ENCODE results near the gene KCNN1.

KCNN1 gene

GRCh38 chr19:17968362-17968761, 1.5 kb downstream of the KCNN1 start (continued):
- TF ChIP-seq TSHZ2 (CRISPR knock-in tag; IDR thresholded peaks at IDR 0.05), result no peak
- no peak for TF ChIP-seq ISL1 (CRISPR knock-in tag; IDR thresholded peaks at IDR 0.05)
- TF ChIP-seq TCF4 (CRISPR knock-in tag; IDR thresholded peaks at IDR 0.05; ENCODE audit: borderline replicate concordance), result no peak
- no peak for TF ChIP-seq ARNTL (CRISPR knock-in tag; IDR thresholded peaks at IDR 0.05; ENCODE audit: borderline replicate concordance, low read depth)
- no peak for TF ChIP-seq ESRRG (CRISPR knock-in tag; IDR thresholded peaks at IDR 0.05)
- TF ChIP-seq POU6F1 (CRISPR knock-in tag; IDR thresholded peaks at IDR 0.05; ENCODE audit: borderline replicate concordance, low read depth), result no peak
- no peak for TF ChIP-seq ZFP3 (CRISPR knock-in tag; IDR thresholded peaks at IDR 0.05)

GRCh38 chr19:17969096-17969792, 2.3 kb downstream of the KCNN1 start:
- no peak for TF ChIP-seq ZNF565 (CRISPR knock-in tag; conservative IDR thresholded peaks at IDR 0.05; ENCODE audit: low read depth)
- no peak for TF ChIP-seq BACH2 (CRISPR knock-in tag; IDR thresholded peaks at IDR 0.05; ENCODE audit: borderline replicate concordance)
- no peak for TF ChIP-seq GLIS3 (CRISPR knock-in tag; IDR thresholded peaks at IDR 0.05)
- no peak for TF ChIP-seq CSRNP3 (CRISPR knock-in tag; IDR thresholded peaks at IDR 0.05)
- TF ChIP-seq ZFP30 (CRISPR knock-in tag; IDR thresholded peaks at IDR 0.05), result no peak
- no peak for TF ChIP-seq TCF4 (CRISPR knock-in tag; IDR thresholded peaks at IDR 0.05; ENCODE audit: borderline replicate concordance)
- no peak for TF ChIP-seq OSR1 (CRISPR knock-in tag; IDR thresholded peaks at IDR 0.05)
- no peak for TF ChIP-seq SNAI2 (CRISPR knock-in tag; IDR thresholded peaks at IDR 0.05)
- no peak for TF ChIP-seq ARNTL (CRISPR knock-in tag; IDR thresholded peaks at IDR 0.05; ENCODE audit: borderline replicate concordance, low read depth)
- no peak for TF ChIP-seq TOX (CRISPR knock-in tag; IDR thresholded peaks at IDR 0.05; ENCODE audit: borderline replicate concordance)
- no peak for TF ChIP-seq CSDC2 (CRISPR knock-in tag; IDR thresholded peaks at IDR 0.05)
- no peak for TF ChIP-seq PATZ1 (CRISPR knock-in tag; IDR thresholded peaks at IDR 0.05; ENCODE audit: borderline replicate concordance)
- no peak for ATAC-seq

GRCh38 chr19:17972230-17972629, 5.3 kb downstream of the KCNN1 start:
- no peak for ATAC-seq
- TF ChIP-seq TOX (CRISPR knock-in tag; IDR thresholded peaks at IDR 0.05; ENCODE audit: borderline replicate concordance) (no peak), CSDC2 (CRISPR knock-in tag; IDR thresholded peaks at IDR 0.05) (no peak), CSRNP3 (CRISPR knock-in tag; IDR thresholded peaks at IDR 0.05) (no peak), BACH2 (CRISPR knock-in tag; IDR thresholded peaks at IDR 0.05; ENCODE audit: borderline replicate concordance) (no peak), TCF4 (CRISPR knock-in tag; IDR thresholded peaks at IDR 0.05; ENCODE audit: borderline replicate concordance) (no peak), CREB5 (CRISPR knock-in tag; IDR thresholded peaks at IDR 0.05; ENCODE audit: low read depth) (no peak), ARNTL (CRISPR knock-in tag; IDR thresholded peaks at IDR 0.05; ENCODE audit: borderline replicate concordance, low read depth) (no peak), ZNF565 (CRISPR knock-in tag; conservative IDR thresholded peaks at IDR 0.05; ENCODE audit: low read depth) (no peak), PPARA (CRISPR knock-in tag; IDR thresholded peaks at IDR 0.05; ENCODE audit: borderline replicate concordance) (no peak), ZNF8 (CRISPR knock-in tag; IDR thresholded peaks at IDR 0.05) (no peak), ESRRG (CRISPR knock-in tag; IDR thresholded peaks at IDR 0.05) (no peak), ZFP3 (CRISPR knock-in tag; IDR thresholded peaks at IDR 0.05) (no peak), SNAI2 (CRISPR knock-in tag; IDR thresholded peaks at IDR 0.05) (no peak), ISL1 (CRISPR knock-in tag; IDR thresholded peaks at IDR 0.05) (no peak), ZNF70 (CRISPR knock-in tag; IDR thresholded peaks at IDR 0.05) (no peak), ZFP30 (CRISPR knock-in tag; IDR thresholded peaks at IDR 0.05) (no peak), OSR1 (CRISPR knock-in tag; IDR thresholded peaks at IDR 0.05) (no peak), ZC3H10 (CRISPR knock-in tag; IDR thresholded peaks at IDR 0.05) (no peak), TSHZ2 (CRISPR knock-in tag; IDR thresholded peaks at IDR 0.05) (no peak)

All from SK-N-SH treated with all-trans-retinoic acid at 6 μM for 48 hours (cell line).